Ovary (tissue), 9 donors: ENCODE results near the gene SPRED1. TPM values are rescaled to one million over a fixed set of nuclear protein-coding genes. Genes with fewer than 3 reads are reported as not detected.

Source experiments
- DNase-seq, 5 donors: peaks; one replicate each; pipeline ENCODE4 v3.0.0-alpha.2; 2019 to 2020
- H3K27ac ChIP-seq, 2 donors: fragments of 200-600 bp; one replicate each; pipeline versions ENCODE4 v1.5.1 to v1.8.0; 2019 to 2022
- H3K27me3 ChIP-seq: fragments of 200-600 bp; one replicate; pipeline ENCODE4 v1.8.0; 2022
- H3K36me3 ChIP-seq: fragments of 200-600 bp; sonication (generic); one replicate; pipeline ENCODE4 v1.5.1; 2019
- H3K4me1 ChIP-seq: one replicate; pipeline ENCODE4 v1.8.1; 2013; ENCODE audit warnings: mild to moderate bottlenecking, moderate library complexity; ENCODE audit not compliant: insufficient read depth
- H3K4me3 ChIP-seq: fragments of 200-600 bp; sonication (generic); one replicate; pipeline ENCODE4 v1.5.1; 2017
- H3K9me3 ChIP-seq, 2 donors: fragments of 200-600 bp in 1 of 2; sonication (generic) in 1 of 2; one replicate each; pipeline versions ENCODE4 v1.5.1 to v1.8.1; 2013 to 2019; ENCODE audit warnings: mild to moderate bottlenecking in 1 of 2, moderate library complexity in 1 of 2
- CTCF ChIP-seq, 3 donors: fragments of 450-650 bp in 2 of 3; fragments of 200-600 bp in 1 of 3; IDR thresholded peaks; one replicate each; pipeline versions ENCODE4 v1.5.1 to v1.8.0; 2016 to 2022; ENCODE audit warnings: antibody characterized with exemption in 3 of 3, mild to moderate bottlenecking in 1 of 3
- EP300 ChIP-seq: sonication (generic); formaldehyde crosslinking; IDR thresholded peaks from one replicate; pipeline ENCODE4 v1.6.1; 2017; ENCODE audit warnings: antibody characterized with exemption
- POLR2A ChIP-seq: fragments of 450-650 bp; IDR thresholded peaks from one replicate; pipeline ENCODE4 v1.6.1; 2017; ENCODE audit warnings: antibody characterized with exemption, mild to moderate bottlenecking, moderate library complexity
- WGBS, 3 donors: extraction: QIAGEN DNeasy Blood & Tissue Kit in 1 of 3; methylation state at CpG; one replicate each; pipeline versions ENCODE4 v1.1.5 to v1.1.7; 2013 to 2017; 5-methylcytosine and 5-hydroxymethylcytosine counted together
- intact Hi-C, 4 donors: fragments of 100-400 bp; cut with DNase I; formaldehyde crosslinking; loops; one replicate each; pipeline versions ENCODE4 v1.11.0 to v1.15.1; 2022 to 2023
- polyA plus RNA-seq, 2 donors: library from polyadenylated mRNA; stranded (reverse); fragments of 200-250 nt in 1 of 2; fragments of 350-450 nt in 1 of 2; fragmentation: Illumina TruSeq in 1 of 2; extraction: RNeasy Lipid Tissue Mini Kit (QIAGEN cat#74804) in 1 of 2; gene quantifications; one replicate each; pipeline ENCODE4 v1.2.3, GENCODE V29; 2013 to 2014
- total RNA-seq, 7 donors: library from RNA; depleted of rRNA in 2 of 7; stranded (reverse); fragments of >200 nt in 2 of 7; fragmentation: NEBNext Ultra II Directional in 3 of 7; extraction: Animal tissue kit (Norgen Biotek cat#: 25700) in 3 of 7; gene quantifications; one replicate each; pipeline versions ENCODE4 v1.1.0 to v1.2.4, GENCODE V29; 2016 to 2023
- donor health status: DM: no; HTN: no; CAD: no; lungs with moderate emphysema.
- donor health status: DM: no; HTN: no; CAD: no.
- donor health status: Bipolar disorder and iron deficiency.
- donor health status: DM: yes; HTN: yes; CAD: no.
- donor health status: DM: no; HTN: no; CAD: no.
- donor health status: DM: yes; HTN: yes; CAD: no.

SPRED1 gene
- total and polyA plus RNA-seq, 9 donors: 8.5 to 30.5 (median 20.4) TPM

GRCh38 chr15:38316311-38316710 is 63.7 kb downstream of the SPRED1 start:
- TF ChIP-seq CTCF (IDR thresholded peaks at IDR 0.05): no peak
- TF ChIP-seq EP300: no peak
- TF ChIP-seq POLR2A: no peak
- Histone ChIP-seq H3K9me3 (no peaks in the 10 kb centered on the region), H3K36me3 (no peaks in the 10 kb centered on the region), H3K27me3 (no peaks in the 10 kb centered on the region), H3K4me3 (no peak overlapping the region), H3K27ac (no peak overlapping the region), H3K4me1 (peaks cover 2% of the 10 kb centered on the region)
- WGBS, 3 donors: 61 to 71% (median 63%) methylated on average over 2 of the region's 2 CpGs
- no peak for DNase-seq
- intact Hi-C loops: no loop called here

- no peak overlapping the region for H3K27ac ChIP-seq
- TF ChIP-seq POLR2A (no peak), EP300 (no peak), CTCF (IDR thresholded peaks at IDR 0.05) (no peak)
- no peak overlapping the region for H3K4me3 ChIP-seq
- no peaks in the 10 kb centered on the region for H3K4me1 ChIP-seq
- intact Hi-C loops: no loop called here
- no peaks in the 10 kb centered on the region for H3K36me3 ChIP-seq
- no peaks in the 10 kb centered on the region for H3K9me3 ChIP-seq
- no peak for DNase-seq
- H3K27me3 ChIP-seq: no peaks in the 10 kb centered on the region
These were observed 67.5 kb downstream of the SPRED1 start for GRCh38 chr15:38320181-38320580.

GRCh38 chr15:38320866-38321265 is 68.2 kb downstream of the SPRED1 start:
- no peak for TF ChIP-seq EP300
- no peak for TF ChIP-seq CTCF (IDR thresholded peaks at IDR 0.05)
- TF ChIP-seq POLR2A: no peak
- WGBS, 3 donors: 90 to 92% (median 91%) methylated on average over 2 of the region's 2 CpGs
- Histone ChIP-seq H3K9me3 (no peaks in the 10 kb centered on the region), H3K4me1 (no peaks in the 10 kb centered on the region), H3K27ac (no peak overlapping the region), H3K36me3 (no peaks in the 10 kb centered on the region), H3K27me3 (no peaks in the 10 kb centered on the region), H3K4me3 (no peak overlapping the region)
- DNase-seq: no peak
- intact Hi-C loops: no loop called here

GRCh38 chr15:38323895-38324294 is 71.3 kb downstream of the SPRED1 start:
- H3K4me1 ChIP-seq: no peaks in the 10 kb centered on the region
- H3K36me3 ChIP-seq: no peaks in the 10 kb centered on the region
- H3K4me3 ChIP-seq: no peak overlapping the region
- no peak overlapping the region for H3K27ac ChIP-seq
- TF ChIP-seq CTCF (IDR thresholded peaks at IDR 0.05) (no peak), POLR2A (no peak), EP300 (no peak)
- WGBS, 3 donors: 62 to 71% (median 71%) methylated on average over 4 of the region's 4 CpGs
- intact Hi-C loops: no loop called here
- DNase-seq: no peak
- no peaks in the 10 kb centered on the region for H3K27me3 ChIP-seq
- H3K9me3 ChIP-seq: no peaks in the 10 kb centered on the region
